SKM-1 (cell line): Measurements from ENCODE around the gene WNT8A.
"Not testable (repeated sequence)": the region's sequence is repeated elsewhere in the genome, so short reads cannot be mapped to it uniquely, and the experiment has no call there.

Source experiments
- DNase-seq: peaks from one replicate; lab custom pipeline; 2025; ENCODE audit not compliant: unreplicated experiment; lab: John Stamatoyannopoulos, UW

Gene WNT8A

GRCh38 chr5:138083702-138084101, at the start of gene WNT8A:
Gene WNT8A (plus strand): TSS chr5:138084033. CDS start chr5:138084128, 95 bp downstream.
- DNase-seq = no peak

- DNase-seq = peak; percentile 86
Observed at GRCh38 chr5:138035605-138036537, 48.0 kb upstream of the WNT8A start.

DNA sequence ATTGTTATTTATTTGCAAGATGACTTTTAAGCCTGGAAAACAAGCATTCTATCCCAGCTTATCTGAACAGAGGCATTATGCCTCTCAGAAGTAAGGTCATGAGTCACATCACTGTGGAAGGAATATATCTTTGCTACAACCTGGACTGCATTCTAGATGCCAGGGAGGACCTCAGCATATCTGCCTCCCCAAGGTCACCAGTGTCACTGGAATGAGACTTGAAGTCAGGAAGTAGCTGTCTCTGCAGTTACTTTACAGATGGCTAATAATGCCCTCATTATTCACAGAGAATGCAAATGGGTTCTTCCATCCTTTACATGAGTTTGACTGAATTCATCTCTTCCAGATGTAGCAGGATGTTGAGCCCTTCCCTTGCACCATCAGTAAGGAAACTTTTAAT, 46.6 kb upstream of the WNT8A start:
- no peak for DNase-seq

DNA sequence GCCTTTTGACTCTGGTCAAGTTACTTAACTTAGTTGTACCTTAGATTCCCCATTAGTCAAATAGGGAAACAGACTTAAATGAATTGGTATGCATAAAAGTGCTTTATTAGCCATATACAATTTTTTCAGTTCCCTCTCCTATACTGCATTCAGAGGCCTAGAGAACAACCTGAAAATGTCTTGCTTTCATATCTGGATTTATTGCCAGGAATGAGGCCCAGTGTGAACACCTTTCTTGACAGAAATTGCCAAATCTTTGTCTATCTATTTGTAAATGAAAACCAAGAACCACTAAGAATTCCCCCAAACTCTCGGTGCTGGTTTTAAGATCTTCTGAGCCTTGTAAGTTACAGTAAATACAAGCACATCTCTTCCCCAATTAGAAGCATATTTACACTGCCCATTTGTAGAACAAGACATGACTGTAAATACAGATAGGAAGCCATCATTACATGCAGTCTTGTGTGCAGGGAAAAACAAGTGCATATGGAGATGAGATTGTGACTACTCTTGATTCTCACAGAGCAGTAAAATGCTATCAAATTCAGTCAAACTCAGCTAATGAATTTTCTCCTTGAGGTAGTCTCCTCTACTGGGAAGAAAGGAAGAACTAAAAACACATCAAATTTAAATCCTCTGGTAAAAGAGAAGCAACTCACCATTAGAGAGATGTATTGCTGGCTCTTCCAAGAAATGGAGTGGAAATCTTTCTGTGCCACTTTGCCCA, 45.8 kb upstream of the WNT8A start:
- no peak for DNase-seq

DNA sequence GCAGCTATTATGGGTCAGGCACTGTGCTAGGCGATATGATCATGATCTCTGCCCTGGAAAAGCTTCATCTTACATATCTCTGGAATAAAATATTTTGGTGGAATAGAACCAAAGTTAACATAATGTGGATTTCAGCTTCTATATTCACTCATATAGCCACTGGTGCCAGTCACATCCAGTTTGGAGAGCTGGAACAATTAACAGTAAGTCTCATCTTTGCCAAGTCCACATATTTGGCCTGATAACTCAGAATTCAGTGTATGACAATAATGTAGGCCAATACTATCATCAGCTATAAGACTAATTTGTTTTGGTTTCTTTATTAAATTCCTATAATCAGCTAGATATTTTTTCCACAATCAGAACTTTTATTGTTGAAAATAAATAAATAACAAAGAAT, 45.0 kb upstream of the WNT8A start:
- no peak for DNase-seq

DNA sequence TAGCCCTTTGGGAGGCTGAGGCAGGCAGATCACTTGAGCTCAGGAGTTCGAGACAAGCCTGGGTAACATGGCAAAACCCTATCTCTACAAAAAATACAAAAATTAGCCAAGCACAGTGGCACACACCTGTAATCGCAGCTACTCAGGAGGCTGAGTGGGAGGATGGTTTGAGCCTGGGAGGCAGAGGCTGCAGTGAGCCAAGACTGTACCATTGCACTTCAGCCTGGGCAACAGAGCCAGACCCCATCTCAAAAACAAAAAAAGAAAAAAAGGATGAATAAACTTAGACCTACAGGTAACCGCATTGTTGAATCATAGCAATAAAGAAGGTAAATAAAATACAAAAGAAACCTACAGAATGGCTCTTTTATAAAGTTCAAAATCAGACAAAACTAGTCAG, 38.5 kb upstream of the WNT8A start:
- not testable (repeated sequence) for DNase-seq

GRCh38 chr5:138051441-138052296, 32.2 kb upstream of the WNT8A start:
- DNase-seq = no peak

GRCh38 chr5:138052718-138053117, 31.1 kb upstream of the WNT8A start:
- not testable (repeated sequence) for DNase-seq

GRCh38 chr5:138053554-138053953, 30.3 kb upstream of the WNT8A start:
- DNase-seq = no peak

GRCh38 chr5:138054206-138054605, 29.6 kb upstream of the WNT8A start:
- DNase-seq = no peak

- no peak for DNase-seq
Observed at GRCh38 chr5:138054847-138055558, 28.8 kb upstream of the WNT8A start.

DNA sequence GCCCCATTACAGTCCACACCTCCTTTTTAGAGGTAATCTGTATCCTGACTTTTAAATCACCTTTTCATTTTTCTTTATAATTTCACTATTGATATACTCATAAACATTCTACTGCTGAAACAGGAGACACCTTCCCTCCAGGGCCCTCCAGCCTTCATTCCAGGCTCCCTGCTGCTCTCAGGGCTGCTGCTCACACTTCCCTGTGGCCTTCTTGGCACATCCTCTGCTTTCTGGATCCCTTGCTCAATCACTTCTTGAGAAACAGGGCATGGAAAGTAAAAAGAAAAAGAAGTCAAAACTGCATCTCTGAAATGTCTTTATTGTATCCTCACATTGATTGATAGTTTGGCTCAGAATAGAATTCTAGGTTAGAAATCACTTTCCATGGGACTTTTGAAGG, 19.3 kb upstream of the WNT8A start:
- DNase-seq = no peak

- no peak for DNase-seq
Observed at GRCh38 chr5:138065102-138065501, 18.7 kb upstream of the WNT8A start.

- no peak for DNase-seq
Observed at GRCh38 chr5:138067945-138068344, 15.9 kb upstream of the WNT8A start.

DNA sequence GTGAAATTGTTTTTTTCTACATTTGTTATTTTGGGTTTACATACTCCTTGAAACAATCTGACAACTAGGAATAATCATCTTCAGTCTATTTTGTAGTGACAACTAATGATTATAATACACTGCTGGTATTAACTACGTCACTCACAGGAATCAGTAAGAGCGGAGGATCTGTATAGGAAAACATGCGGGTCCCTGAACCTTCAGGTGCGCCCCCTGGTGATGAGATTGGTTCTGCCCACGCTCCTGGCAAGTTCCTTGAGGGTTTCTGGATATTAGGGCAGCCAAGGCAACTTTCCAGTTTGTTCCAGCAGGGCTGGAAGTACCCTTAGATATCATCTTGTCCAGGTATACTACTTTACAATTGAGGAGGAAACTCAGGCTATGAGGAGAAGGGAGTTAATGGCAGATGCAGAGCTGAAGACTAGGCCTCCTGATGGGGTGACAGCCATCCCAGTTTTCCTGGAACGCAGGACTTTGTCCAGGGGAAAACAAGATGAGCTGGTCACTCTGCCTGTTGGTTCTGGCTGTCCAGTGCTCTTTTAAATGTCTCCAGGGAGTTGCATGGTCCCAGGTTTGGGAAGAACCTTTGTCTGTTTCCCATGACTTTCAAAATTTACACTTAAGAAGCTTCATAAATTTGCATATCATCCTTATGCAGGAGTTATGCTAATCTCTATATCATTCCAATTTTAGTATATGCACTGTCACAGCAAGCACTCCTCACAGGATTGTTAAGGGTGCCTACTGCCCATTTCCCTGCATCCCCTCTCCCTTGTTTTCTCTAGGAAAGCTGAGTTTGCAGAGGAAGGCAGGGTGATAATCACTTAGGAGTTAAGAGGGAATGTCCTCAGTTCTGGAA, 14.9 kb upstream of the WNT8A start:
- DNase-seq = peak; percentile 58

DNA sequence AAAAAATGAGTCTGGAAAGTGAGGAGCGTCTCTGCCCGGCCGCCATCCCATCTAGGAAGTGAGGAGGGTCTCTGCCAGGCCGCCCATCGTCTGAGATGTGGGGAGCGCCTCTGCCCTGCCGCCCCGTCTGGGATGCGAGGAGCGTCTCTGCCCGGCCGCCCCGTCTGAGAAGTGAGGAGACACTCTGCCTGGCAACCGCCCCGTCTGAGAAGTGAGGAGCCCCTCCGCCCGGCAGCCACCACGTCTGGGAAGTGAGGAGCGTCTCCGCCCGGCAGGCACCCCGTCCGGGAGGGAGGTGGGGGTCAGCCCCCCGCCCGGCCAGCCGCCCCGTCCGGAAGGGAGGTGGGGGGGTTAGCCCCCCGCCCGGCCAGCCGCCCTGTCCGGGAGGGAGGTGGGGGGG, 13.8 kb upstream of the WNT8A start:
- DNase-seq = not testable (repeated sequence)

DNA sequence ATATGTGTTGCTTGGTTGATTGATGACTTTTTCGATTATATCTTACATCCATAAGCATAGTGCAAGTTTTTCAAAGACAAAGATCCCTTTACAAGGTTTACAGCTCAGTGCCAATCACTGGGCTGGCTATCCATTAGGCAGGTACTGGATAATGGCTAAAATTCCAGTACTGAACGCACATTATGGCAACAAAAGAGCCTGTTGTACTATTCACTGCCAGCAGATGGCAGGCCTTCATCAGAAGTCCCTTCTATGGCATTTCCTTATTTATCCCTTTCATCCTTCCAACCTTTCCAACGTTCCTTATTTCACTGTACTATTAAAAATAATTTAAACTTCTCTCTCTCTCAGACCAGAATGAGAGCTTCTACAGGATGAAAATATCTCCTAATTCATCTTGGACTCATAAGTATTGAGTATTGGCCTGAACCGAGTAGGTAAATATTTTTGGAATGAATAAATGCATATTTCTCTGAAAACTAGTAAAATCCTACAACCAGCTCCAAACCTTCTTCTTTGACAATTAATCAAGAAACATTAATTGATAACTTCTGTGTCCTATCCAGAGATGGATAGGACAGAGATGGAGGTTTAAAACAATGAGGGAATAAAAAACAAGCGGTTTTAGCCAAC, 6.7 kb upstream of the WNT8A start:
- peak; percentile 19 for DNase-seq

DNA sequence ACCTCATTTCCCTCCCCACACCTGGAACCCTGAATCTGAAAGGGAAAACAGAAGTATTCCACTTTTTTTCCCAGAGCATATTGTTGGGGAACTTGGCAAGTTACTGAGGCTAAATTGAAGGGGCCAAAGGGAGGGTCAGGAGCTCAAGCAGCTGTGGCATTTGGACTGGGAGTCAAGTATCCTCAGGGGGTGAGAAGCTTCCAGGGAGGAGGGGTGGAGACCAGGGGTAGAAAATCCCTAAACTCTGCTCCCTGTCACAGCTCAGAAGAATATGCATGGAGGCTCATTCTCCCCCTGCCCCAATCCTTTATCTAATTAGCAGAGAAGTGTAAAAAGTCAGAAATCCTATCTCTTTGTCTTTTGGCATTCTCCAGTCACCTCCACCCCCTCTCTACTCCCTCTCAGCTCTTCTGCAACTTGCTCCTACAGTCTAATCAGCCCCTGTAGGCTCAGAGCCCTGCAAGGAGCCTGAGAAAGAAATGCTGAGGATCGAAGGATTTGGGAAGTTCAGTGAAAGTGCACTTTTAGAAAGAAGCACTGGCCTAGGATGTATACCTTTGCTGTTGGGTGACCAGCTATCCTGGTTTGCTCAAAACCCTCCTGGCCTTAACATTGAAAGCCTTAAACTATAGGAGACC, 5.7 kb upstream of the WNT8A start:
- no peak for DNase-seq

DNA sequence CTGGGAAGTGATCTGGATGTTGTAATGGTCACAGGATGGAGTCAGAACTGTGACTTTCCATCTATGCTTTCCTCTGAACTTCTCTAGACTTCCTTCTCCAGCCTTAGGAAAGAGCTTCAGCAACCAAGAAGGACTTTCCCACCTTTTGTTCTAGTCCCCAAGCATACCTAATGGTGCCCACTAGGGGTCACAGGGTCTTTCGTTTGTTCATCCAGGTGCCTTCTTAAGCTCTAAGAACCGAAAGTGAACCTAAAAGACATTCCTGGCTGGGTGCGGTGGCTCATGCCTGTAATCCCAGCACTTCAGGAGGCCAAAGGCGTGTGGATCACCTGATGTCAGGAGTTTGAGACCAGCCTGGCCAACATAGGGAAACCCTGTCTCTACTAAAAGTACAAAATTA, 1.8 kb upstream of the WNT8A start:
- DNase-seq = no peak
